ENCODE data around the gene GTF2H4.

GRCh38 chr6:30894935-30895334, 13.1 kb upstream of the GTF2H4 start:
- TF ChIP-seq CTCF (IDR thresholded peaks at IDR 0.05), result no peak
- no peak for TF ChIP-seq POLR2A (IDR thresholded peaks at IDR 0.05)

Measured in adrenal gland (tissue), 5 donors.